ENCODE measurements around the gene FAM228A. TPM values are rescaled to one million over a fixed set of nuclear protein-coding genes. Genes with fewer than 3 reads are reported as not detected.

The FAM228A gene
- total RNA-seq (2022; extraction: Qiagen RNA extraction; ENCODE audit: low read depth): not detected in 5 replicates

GRCh38 chr2:24174851-24175277, at the start of gene FAM228A:
TSS of gene FAM228A (plus strand) at chr2:24175053. CDS start at chr2:24175481, 428 bp downstream.

Other genes with a start within 250 kb of the FAM228A start
- gene ATAD2B, start 247.9 kb upstream of the FAM228A start, total RNA-seq (2022; extraction: Qiagen RNA extraction; ENCODE audit: low read depth): 6.6 to 8.4 TPM (median 7.3 TPM) in 5 replicates
- gene UBXN2A, start 234.6 kb upstream of the FAM228A start, total RNA-seq (2022; extraction: Qiagen RNA extraction; ENCODE audit: low read depth): 15.9 to 24.6 TPM (median 21.5 TPM) in 5 replicates
- gene MFSD2B, start 165.0 kb upstream of the FAM228A start, total RNA-seq (2022; extraction: Qiagen RNA extraction; ENCODE audit: low read depth): 0.15 to 0.31 TPM (median 0.17 TPM) in 5 replicates
- gene WDCP, start 127.7 kb upstream of the FAM228A start, total RNA-seq (2022; extraction: Qiagen RNA extraction; ENCODE audit: low read depth): 12.0 to 15.5 TPM (median 14.6 TPM) in 5 replicates
- gene FKBP1B, start 125.3 kb upstream of the FAM228A start, total RNA-seq (2022; extraction: Qiagen RNA extraction; ENCODE audit: low read depth): 8.8 to 9.6 TPM (median 9.4 TPM) in 5 replicates
- 167 to 203 TPM (median 180 TPM) in 5 replicates for gene SF3B6, start 98.7 kb upstream of the FAM228A start, total RNA-seq (2022; extraction: Qiagen RNA extraction; ENCODE audit: low read depth)
- gene TP53I3, start 90.2 kb upstream of the FAM228A start, total RNA-seq (2022; extraction: Qiagen RNA extraction; ENCODE audit: low read depth): 170 to 198 TPM (median 189 TPM) in 5 replicates
- gene PFN4, start 51.7 kb upstream of the FAM228A start, total RNA-seq (2022; extraction: Qiagen RNA extraction; ENCODE audit: low read depth): 1.1 to 1.5 TPM (median 1.2 TPM) in 5 replicates
- gene FAM228B, start 51.6 kb upstream of the FAM228A start, total RNA-seq (2022; extraction: Qiagen RNA extraction; ENCODE audit: low read depth): 1.0 to 2.1 TPM (median 2.0 TPM) in 5 replicates
- 17.3 to 27.3 TPM (median 24.7 TPM) in 5 replicates for gene ITSN2, start 185.5 kb downstream of the FAM228A start, total RNA-seq (2022; extraction: Qiagen RNA extraction; ENCODE audit: low read depth)